Stimulated activated memory B cell treated with anti-CD40 and anti-IgM and Interleukin-4, amounts not matched to agents 10 μg/mL and 1 μg/mL and 100 μg/mL, for 72 hours (primary cell): ENCODE measurements around the gene TSPAN15.

ENCODE experiments used
- ATAC-seq: fragments of 150-1000 bp; cut with Tn5 transposase; 2 replicates; pipeline ENCODE4 v1.10.0; 2021
- H3K27ac Mint-ChIP-seq: one replicate; pipeline ENCODE4 v1.8.0; 2022; ENCODE audit warnings: mild to moderate bottlenecking, mixed read lengths
- H3K27me3 Mint-ChIP-seq: one replicate; pipeline ENCODE4 v1.8.0; 2022; ENCODE audit warnings: mixed read lengths
- H3K36me3 Mint-ChIP-seq: one replicate; pipeline ENCODE4 v1.8.0; 2022; ENCODE audit warnings: mixed read lengths
- H3K4me1 Mint-ChIP-seq: one replicate; pipeline ENCODE4 v1.8.0; 2022; ENCODE audit warnings: mixed read lengths
- H3K4me3 Mint-ChIP-seq: one replicate; pipeline ENCODE4 v1.8.0; 2022; ENCODE audit warnings: mild to moderate bottlenecking, moderate library complexity, mixed read lengths
- H3K9me3 Mint-ChIP-seq: one replicate; pipeline ENCODE4 v1.8.0; 2022; ENCODE audit warnings: mixed read lengths

Gene TSPAN15

GRCh38 chr10:69494626-69495558, 43.6 kb downstream of the TSPAN15 start:
- no peaks in the 10 kb centered on the region for H3K9me3 Mint-ChIP-seq
- no peak for ATAC-seq
- no peak overlapping the region for H3K4me3 Mint-ChIP-seq
- H3K4me1 Mint-ChIP-seq, result no peaks in the 10 kb centered on the region
- H3K36me3 Mint-ChIP-seq, result no peaks in the 10 kb centered on the region
- no peak overlapping the region for H3K27ac Mint-ChIP-seq
- H3K27me3 Mint-ChIP-seq, result peaks cover 18% of the 10 kb centered on the region

DNA sequence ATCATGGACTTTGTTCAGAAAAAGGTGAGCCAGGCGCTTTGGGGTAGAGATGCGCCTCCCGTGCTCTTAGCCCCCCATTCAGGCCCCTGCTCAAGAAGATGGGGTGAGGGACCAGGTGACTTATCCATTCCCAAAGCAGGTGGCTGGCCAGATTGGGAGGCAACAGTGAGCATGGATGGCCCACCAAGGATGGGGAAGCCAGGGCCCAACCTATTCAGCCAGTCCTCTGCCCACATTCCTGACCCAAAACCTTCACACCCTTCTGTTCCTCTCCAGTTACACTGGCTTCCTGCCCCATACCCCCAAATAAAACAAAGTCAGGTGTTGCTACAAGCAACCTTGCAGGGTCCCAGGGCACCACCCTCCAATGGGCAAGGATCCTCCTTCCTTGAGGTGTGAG, 44.4 kb downstream of the TSPAN15 start:
- peaks cover 21% of the 10 kb centered on the region for H3K27me3 Mint-ChIP-seq
- no peak overlapping the region for H3K4me3 Mint-ChIP-seq
- H3K27ac Mint-ChIP-seq, result no peak overlapping the region
- no peak for ATAC-seq
- no peaks in the 10 kb centered on the region for H3K36me3 Mint-ChIP-seq
- no peaks in the 10 kb centered on the region for H3K4me1 Mint-ChIP-seq
- no peaks in the 10 kb centered on the region for H3K9me3 Mint-ChIP-seq

- Mint-ChIP-seq H3K4me3 (no peak overlapping the region), H3K9me3 (no peaks in the 10 kb centered on the region), H3K27ac (no peak overlapping the region), H3K27me3 (peaks cover 21% of the 10 kb centered on the region), H3K36me3 (no peaks in the 10 kb centered on the region), H3K4me1 (no peaks in the 10 kb centered on the region)
- no peak for ATAC-seq
Observed at GRCh38 chr10:69496352-69497230, 45.3 kb downstream of the TSPAN15 start.

DNA sequence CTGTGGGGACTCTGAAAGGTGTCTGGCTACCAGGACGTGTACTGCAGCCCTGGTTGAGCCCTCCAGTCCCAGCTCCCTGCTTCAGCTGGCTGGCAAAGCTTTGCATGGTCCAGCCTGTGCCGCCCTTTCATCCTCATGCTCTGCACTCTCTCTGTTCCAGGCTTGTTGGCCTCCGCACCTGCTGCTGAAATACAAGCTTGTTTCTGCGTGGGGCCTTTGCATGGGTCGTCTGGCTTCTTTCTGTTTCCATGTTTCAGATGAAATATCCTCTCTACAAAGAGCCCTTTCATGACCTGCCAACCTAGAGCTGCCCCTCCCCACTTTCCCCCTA, 45.9 kb downstream of the TSPAN15 start:
- H3K4me1 Mint-ChIP-seq, result no peaks in the 10 kb centered on the region
- no peak for ATAC-seq
- H3K9me3 Mint-ChIP-seq, result no peaks in the 10 kb centered on the region
- H3K4me3 Mint-ChIP-seq, result no peak overlapping the region
- no peak overlapping the region for H3K27ac Mint-ChIP-seq
- peaks cover 21% of the 10 kb centered on the region for H3K27me3 Mint-ChIP-seq
- no peaks in the 10 kb centered on the region for H3K36me3 Mint-ChIP-seq

DNA sequence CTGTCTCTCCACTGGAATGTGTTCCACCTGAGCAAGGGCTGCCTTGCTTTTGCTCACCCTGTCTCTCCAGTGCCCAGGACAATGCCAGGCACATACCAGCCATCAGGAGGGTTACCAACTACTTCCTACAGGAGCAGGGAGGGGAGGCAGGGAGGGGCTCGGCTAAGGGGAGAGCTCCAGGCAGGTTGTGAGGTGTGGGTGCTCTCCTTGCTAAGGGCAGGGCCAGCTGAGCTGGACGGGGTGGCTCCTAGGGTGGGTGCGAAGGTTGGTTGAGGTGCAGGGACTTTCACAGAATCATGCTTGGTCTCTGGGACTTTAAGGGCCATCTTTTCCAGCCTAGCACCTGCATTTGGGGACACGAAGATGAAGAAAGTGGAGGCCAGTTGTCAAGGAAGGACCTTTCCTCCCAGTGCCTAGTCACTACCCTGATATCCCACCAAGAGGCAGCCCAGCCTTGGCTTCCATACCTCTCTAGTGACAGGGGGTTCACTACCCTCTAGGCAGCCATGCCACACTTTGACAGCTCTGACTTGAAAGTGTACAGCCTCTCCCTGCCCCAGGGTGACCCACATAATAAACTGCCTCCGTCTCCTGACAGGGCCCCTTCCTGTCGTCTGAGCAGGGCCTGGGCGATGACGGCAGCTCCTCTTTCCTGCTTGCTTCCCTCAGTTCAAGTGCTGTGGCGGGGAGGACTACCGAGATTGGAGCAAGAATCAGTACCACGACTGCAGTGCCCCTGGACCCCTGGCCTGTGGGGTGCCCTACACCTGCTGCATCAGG, 46.5 kb downstream of the TSPAN15 start:
- Mint-ChIP-seq H3K4me3 (no peak overlapping the region), H3K4me1 (no peaks in the 10 kb centered on the region), H3K27ac (no peak overlapping the region), H3K36me3 (no peaks in the 10 kb centered on the region), H3K9me3 (no peaks in the 10 kb centered on the region), H3K27me3 (peaks cover 21% of the 10 kb centered on the region)
- no peak for ATAC-seq

- no peak for ATAC-seq
- no peak overlapping the region for H3K27ac Mint-ChIP-seq
- no peaks in the 10 kb centered on the region for H3K36me3 Mint-ChIP-seq
Observed at GRCh38 chr10:69498711-69499471, 47.6 kb downstream of the TSPAN15 start.

GRCh38 chr10:69499726-69500689, 48.7 kb downstream of the TSPAN15 start:
- H3K4me1 Mint-ChIP-seq, result no peaks in the 10 kb centered on the region
- no peak for ATAC-seq
- peaks cover 29% of the 10 kb centered on the region for H3K27me3 Mint-ChIP-seq
- H3K4me3 Mint-ChIP-seq, result no peak overlapping the region
- H3K36me3 Mint-ChIP-seq, result no peaks in the 10 kb centered on the region
- H3K9me3 Mint-ChIP-seq, result no peaks in the 10 kb centered on the region
- H3K27ac Mint-ChIP-seq, result no peak overlapping the region

More at GRCh38 chr10:69498711-69499471, 47.6 kb downstream of the TSPAN15 start:
- H3K4me1 Mint-ChIP-seq, result no peaks in the 10 kb centered on the region
- H3K9me3 Mint-ChIP-seq, result no peaks in the 10 kb centered on the region
- H3K27me3 Mint-ChIP-seq, result peaks cover 28% of the 10 kb centered on the region
- no peak overlapping the region for H3K4me3 Mint-ChIP-seq

DNA sequence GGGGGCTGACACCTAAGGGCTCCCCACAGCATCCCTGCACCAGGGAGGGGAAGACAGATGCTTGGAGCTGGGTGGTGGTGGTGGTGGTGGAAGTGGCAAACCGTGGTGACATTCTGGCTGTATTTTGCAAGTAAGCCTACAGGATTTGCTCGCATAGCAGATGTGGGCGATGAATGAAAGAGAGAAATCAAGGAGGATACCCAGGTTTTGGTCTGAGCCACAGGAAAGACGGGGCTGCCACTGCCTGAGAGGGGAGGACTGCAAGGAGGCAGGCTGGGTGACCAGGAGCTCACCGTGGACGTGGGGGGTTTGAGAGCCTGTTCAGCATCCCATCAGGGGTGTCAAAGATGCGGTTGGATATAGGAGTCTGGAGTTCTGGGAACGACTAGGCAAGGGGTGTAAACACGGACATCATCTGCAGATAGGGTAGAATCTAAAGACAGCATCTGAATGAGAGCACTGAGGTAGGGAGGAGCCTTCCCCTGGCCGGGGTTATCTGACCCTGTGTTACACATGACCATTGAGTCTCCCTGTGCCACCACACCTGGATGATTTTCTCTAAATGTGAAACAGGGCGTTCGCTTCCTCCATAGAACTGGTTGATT, 49.7 kb downstream of the TSPAN15 start:
- Mint-ChIP-seq H3K4me1 (no peaks in the 10 kb centered on the region), H3K9me3 (no peaks in the 10 kb centered on the region), H3K27me3 (peaks cover 33% of the 10 kb centered on the region), H3K4me3 (no peak overlapping the region), H3K27ac (no peak overlapping the region), H3K36me3 (no peaks in the 10 kb centered on the region)
- no peak for ATAC-seq

- no peaks in the 10 kb centered on the region for H3K9me3 Mint-ChIP-seq
- no peaks in the 10 kb centered on the region for H3K4me1 Mint-ChIP-seq
- peaks cover 40% of the 10 kb centered on the region for H3K27me3 Mint-ChIP-seq
- H3K36me3 Mint-ChIP-seq, result no peaks in the 10 kb centered on the region
- no peak overlapping the region for H3K27ac Mint-ChIP-seq
- H3K4me3 Mint-ChIP-seq, result no peak overlapping the region
- no peak for ATAC-seq
Observed at GRCh38 chr10:69501657-69502056, 50.4 kb downstream of the TSPAN15 start.

DNA sequence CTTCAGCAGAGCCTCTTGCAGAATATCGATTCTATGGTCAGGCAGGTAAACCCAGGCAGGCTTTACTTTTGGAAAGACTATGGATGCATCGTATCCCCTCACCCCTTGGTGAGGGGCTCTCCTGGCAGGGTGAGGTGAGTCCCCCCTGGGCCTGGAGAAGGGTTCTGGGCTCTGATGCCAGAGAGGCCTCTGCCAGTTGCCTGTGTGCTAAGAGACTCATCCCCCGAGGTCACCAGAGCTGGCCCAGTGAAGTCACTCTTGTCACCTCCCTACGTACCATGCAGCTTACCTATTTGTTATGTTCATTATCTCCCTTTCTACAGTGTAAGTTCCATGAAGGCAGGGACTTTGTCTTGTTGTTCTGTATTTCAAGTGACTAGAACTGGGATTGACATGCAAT, 51.3 kb downstream of the TSPAN15 start:
- no peak overlapping the region for H3K4me3 Mint-ChIP-seq
- no peak for ATAC-seq
- peaks cover 5% of the 10 kb centered on the region for H3K4me1 Mint-ChIP-seq
- no peaks in the 10 kb centered on the region for H3K9me3 Mint-ChIP-seq
- H3K27me3 Mint-ChIP-seq, result peaks cover 45% of the 10 kb centered on the region
- no peaks in the 10 kb centered on the region for H3K36me3 Mint-ChIP-seq
- H3K27ac Mint-ChIP-seq, result no peak overlapping the region

GRCh38 chr10:69503001-69503895, 52.0 kb downstream of the TSPAN15 start:
- no peak overlapping the region for H3K4me3 Mint-ChIP-seq

GRCh38 chr10:69503896-69504265, 52.6 kb downstream of the TSPAN15 start:
- peaks cover 8% of the 10 kb centered on the region for H3K4me1 Mint-ChIP-seq

More at GRCh38 chr10:69503001-69503895, 52.0 kb downstream of the TSPAN15 start:
- peaks cover 8% of the 10 kb centered on the region for H3K4me1 Mint-ChIP-seq
- H3K27me3 Mint-ChIP-seq, result peaks cover 43% of the 10 kb centered on the region
- H3K27ac Mint-ChIP-seq, result no peak overlapping the region
- no peak for ATAC-seq
- H3K36me3 Mint-ChIP-seq, result no peaks in the 10 kb centered on the region
- no peaks in the 10 kb centered on the region for H3K9me3 Mint-ChIP-seq

More at GRCh38 chr10:69503896-69504265, 52.6 kb downstream of the TSPAN15 start:
- Mint-ChIP-seq H3K27ac (no peak overlapping the region), H3K4me3 (no peak overlapping the region), H3K27me3 (peaks cover 41% of the 10 kb centered on the region), H3K36me3 (no peaks in the 10 kb centered on the region), H3K9me3 (no peaks in the 10 kb centered on the region)
- ATAC-seq, result no peak
